ENCODE results near the gene HSPA1B. TPM values are rescaled to one million over a fixed set of nuclear protein-coding genes. Genes with fewer than 3 reads are reported as not detected.

The HSPA1B gene
- total RNA-seq, 1 experiment from 2014 or later: 85.1 TPM

DNA sequence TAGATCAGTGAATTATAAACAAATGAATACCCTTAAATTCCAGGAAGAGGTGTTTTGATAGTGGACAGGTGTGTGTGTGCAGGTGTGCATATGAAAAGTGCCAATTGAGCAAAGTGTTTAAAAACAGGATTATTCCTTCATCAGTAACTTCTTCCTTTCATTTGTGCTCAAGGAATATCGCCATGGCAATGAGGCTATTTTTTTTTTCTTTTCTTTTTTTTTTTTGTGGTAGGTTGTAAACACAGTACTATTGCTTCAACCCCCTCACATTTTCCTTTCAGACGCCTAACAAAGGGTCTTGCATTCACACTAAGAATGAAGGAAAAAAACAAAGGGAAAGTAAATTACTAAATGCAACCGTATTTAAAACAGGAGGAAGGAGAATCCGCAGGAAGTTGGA is 2.0 kb upstream of the HSPA1B start:
- H3K9me3 Mint-ChIP-seq: no peaks in the 10 kb centered on the region; a peak in 1 of 5 replicates
- no CpG with 5 or more reads among the region's 4 CpGs for WGBS (ENCODE audit: extremely low coverage, insufficient read length, low lambda C conversion rate)
- H3K9ac ChIP-seq (ENCODE audit: extremely low read depth, insufficient read length, low read length): peak overlapping the region; percentile 25

More for the DNA sequence above, 2.0 kb upstream of the HSPA1B start:
- Histone ChIP-seq H2BK120ac (ENCODE audit: low read depth, low read length, poor library complexity, severe bottlenecking) (no peak overlapping the region), H2AFZ (ENCODE audit: low read length) (no peak overlapping the region), H3K18ac (ENCODE audit: insufficient read length, low read depth, low read length) (peak overlapping the region; percentile 36), H3K4me1 (ENCODE audit: insufficient read depth, low read length) (peaks cover 5% of the 10 kb centered on the region; the same call in 1 of the 2 replicates), H3T11ph (ENCODE audit: low read length) (peak overlapping the region; percentile 37), H3K27me3 (ENCODE audit: insufficient read depth, low read length) (no peaks in the 10 kb centered on the region), H2BK12ac (ENCODE audit: insufficient read length, low read depth, low read length) (no peak overlapping the region), H4K20me1 (ENCODE audit: control insufficient read depth, insufficient read depth, insufficient read length) (no peaks in the 10 kb centered on the region), H3K79me1 (ENCODE audit: insufficient read depth, low read depth, low read length, poor library complexity, severe bottlenecking) (no peaks in the 10 kb centered on the region), H3K4me2 (ENCODE audit: insufficient read depth, insufficient read length, low read length) (peak overlapping the region; percentile 31), H3K4ac (ENCODE audit: low read depth, low read length) (no peak overlapping the region; the same call in 1 of the 2 replicates), H3K27ac (ENCODE audit: insufficient read length, low read depth, low read length) (peak overlapping the region; percentile 84), H3K23me2 (ENCODE audit: insufficient read length, low read depth, low read length, poor library complexity, severe bottlenecking) (peaks cover 28% of the 10 kb centered on the region), H3K56ac (ENCODE audit: insufficient read length, low read depth, low read length) (no peak overlapping the region), H3K14ac (ENCODE audit: insufficient read depth, low read length) (peak overlapping the region; percentile 51; the same call in 1 of the 2 replicates), H4K5ac (ENCODE audit: insufficient read length, low read depth, low read length) (no peak overlapping the region), H2BK5ac (ENCODE audit: insufficient read length, low read length) (no peak overlapping the region), H4K91ac (ENCODE audit: insufficient read length, low read depth, low read length) (no peak overlapping the region), H3K9me3 (ENCODE audit: control insufficient read depth, low read depth, low read length) (no peaks in the 10 kb centered on the region), H3K79me2 (ENCODE audit: insufficient read depth, low read length) (peaks cover 2% of the 10 kb centered on the region; the same call in 1 of the 2 replicates), H4K8ac (replicated peaks; ENCODE audit: insufficient read length, low read depth, low read length) (no peak overlapping the region), H3K23ac (ENCODE audit: insufficient read length, low read depth, low read length) (no peak overlapping the region), H2AK5ac (ENCODE audit: insufficient read length, low read length) (no peak overlapping the region), H2BK20ac (ENCODE audit: low read depth, low read length, poor library complexity, severe bottlenecking) (no peak overlapping the region), H2BK15ac (ENCODE audit: low read depth, low read length) (no peak overlapping the region)
- DNase-seq: no peak
- peak overlapping the region; percentile 84 to 92 for H3K4me3 Mint-ChIP-seq
- TF ChIP-seq, protein P1, sequence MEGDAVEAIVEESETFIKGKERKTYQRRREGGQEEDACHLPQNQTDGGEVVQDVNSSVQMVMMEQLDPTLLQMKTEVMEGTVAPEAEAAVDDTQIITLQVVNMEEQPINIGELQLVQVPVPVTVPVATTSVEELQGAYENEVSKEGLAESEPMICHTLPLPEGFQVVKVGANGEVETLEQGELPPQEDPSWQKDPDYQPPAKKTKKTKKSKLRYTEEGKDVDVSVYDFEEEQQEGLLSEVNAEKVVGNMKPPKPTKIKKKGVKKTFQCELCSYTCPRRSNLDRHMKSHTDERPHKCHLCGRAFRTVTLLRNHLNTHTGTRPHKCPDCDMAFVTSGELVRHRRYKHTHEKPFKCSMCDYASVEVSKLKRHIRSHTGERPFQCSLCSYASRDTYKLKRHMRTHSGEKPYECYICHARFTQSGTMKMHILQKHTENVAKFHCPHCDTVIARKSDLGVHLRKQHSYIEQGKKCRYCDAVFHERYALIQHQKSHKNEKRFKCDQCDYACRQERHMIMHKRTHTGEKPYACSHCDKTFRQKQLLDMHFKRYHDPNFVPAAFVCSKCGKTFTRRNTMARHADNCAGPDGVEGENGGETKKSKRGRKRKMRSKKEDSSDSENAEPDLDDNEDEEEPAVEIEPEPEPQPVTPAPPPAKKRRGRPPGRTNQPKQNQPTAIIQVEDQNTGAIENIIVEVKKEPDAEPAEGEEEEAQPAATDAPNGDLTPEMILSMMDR (conservative IDR thresholded peaks at IDR 0.05): no peak
- H3K27me3 Mint-ChIP-seq (ENCODE audit: low read depth): peaks cover 4% of the 10 kb centered on the region
- H3K36me3 Mint-ChIP-seq (ENCODE audit: insufficient read depth in 1 of 3, low read depth in 3 of 3): no peaks in the 10 kb centered on the region; a peak in 1 of 7 replicates
- peak overlapping the region; percentile 97 to 98 (median 97) for H3K27ac Mint-ChIP-seq
- peaks cover 50 to 54% of the 10 kb centered on the region in 2 experiments for H3K4me1 Mint-ChIP-seq

All from H9 (cell line).